ENCODE results near the gene PAIP1.

GRCh38 chr5:43592363-43592762, 35.5 kb upstream of the PAIP1 start:
- TF ChIP-seq POLR2AphosphoS5 (IDR thresholded peaks at IDR 0.05) (no peak), CTCF (IDR thresholded peaks at IDR 0.05) (no peak)

Data from suprapubic skin (tissue), 3 donors.